NCI-H345 treated with DMSO at 0.1 percent for 48 hours (cell line): ENCODE measurements around the gene CTR9.

Source experiments
- DNase-seq: peaks from one replicate; lab custom pipeline; 2025; ENCODE audit not compliant: unreplicated experiment; lab: John Stamatoyannopoulos, UW

Gene CTR9

GRCh38 chr11:10779086-10779485, 28.0 kb downstream of the CTR9 start:
- DNase-seq = no peak

DNA sequence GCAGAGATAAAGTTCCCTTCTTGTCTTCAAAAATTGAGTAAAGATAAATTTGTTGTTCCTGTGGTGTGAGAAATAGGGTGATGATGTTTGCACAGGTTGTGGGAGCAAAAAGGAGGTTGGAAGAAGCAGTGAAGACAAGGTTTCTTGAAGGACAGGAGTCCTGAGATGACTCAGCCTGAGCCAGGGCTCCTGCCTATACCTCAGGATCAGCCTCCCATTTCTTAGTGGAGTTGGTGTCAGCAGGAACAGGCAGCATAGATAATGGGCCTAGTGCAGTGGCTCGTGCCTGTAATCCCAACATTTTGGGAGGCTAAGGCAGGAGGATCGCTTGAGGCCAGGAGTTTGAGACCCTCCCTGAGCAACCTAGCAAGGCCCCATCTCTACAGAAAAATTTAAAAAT, 29.0 kb downstream of the CTR9 start:
- DNase-seq = no peak

GRCh38 chr11:10784232-10785145, 33.4 kb downstream of the CTR9 start:
- peak; percentile 43 for DNase-seq

DNA sequence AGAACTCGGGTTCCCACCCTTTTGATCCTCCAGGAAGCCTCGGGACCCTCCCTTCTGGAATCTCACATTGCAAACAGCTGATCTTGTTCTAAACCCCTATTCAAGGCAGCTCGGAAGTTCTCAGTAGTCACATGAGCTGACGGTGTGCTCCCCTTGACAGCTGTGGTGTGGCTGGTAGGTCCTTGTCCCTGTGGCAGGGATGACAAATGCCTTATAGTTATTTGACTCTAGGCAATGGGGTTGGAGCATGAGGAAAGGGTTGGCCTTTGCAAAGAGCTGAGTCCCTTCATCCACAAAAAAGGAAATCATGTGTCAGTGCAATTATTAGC, 34.1 kb downstream of the CTR9 start:
- DNase-seq = no peak

- DNase-seq = no peak
Observed at GRCh38 chr11:10786451-10786850, 35.4 kb downstream of the CTR9 start.

DNA sequence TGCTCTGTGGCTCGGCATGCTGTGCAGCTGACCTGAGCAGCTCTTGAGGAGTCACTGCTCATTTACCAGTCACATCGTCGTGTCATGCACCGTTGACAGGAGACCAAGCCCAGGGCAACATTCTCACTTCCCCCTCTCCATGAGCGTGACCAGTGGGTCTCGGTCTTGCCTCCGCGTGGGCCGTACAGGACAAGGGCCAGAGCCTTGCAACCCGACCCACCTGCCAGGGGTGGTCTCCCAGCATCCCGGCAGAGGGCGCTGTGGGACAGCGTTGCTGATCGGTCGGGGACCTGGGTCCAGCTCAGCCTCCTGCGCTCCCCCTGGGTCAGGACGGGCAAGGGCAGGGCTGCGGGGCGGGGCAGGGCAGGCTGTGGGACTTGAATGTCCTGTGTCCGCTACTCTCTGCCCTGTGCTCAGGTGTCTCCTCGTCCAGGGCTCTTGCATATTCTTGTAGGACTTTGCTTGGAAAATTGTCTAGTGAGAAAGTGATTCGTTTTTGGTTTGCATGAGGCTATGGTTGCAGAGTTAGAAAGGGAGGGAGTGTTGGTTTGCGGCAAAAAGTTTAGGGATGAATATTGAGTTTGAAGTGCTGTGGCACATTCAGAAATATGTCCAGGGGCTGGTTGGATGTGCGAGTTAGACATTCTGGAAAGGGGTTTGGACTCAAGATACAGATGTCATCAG, 41.5 kb downstream of the CTR9 start:
- DNase-seq = peak; percentile 46

DNA sequence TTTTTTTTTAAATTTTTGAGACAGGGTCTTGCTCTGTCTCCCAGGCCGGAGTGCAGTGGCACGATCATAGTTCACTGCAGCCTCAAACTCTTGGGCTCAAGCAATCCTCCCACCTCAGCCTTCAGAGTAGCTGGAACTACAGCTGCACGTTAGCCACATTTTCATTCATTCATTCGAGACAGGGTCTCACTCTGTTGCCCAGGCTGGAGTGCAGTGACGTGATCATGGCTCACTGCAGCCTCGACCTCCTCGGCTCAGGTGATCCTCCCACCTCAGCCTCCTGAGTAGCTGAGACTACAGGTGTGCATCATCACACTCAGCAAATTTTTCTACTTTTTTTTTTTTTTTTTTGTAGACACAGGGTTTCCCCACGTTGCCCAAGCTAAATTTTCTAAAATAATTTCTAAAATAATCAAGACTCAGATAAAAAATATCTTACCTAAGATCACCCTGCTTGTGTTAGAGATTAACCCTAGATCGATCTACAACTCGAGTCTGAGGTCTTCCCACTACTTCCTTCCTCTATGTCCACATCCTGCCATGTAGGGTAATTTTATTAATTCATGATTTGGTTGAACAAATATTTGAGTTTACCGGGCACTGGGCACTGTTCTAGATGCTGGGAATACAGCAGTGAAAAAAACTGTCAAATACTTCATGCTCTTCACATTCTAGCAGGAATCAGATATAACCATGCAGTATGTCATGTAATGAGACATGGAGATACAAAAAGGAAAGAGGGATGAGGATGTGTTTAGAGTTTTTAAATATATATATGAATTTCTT, 42.6 kb downstream of the CTR9 start:
- no peak for DNase-seq

GRCh38 chr11:10796191-10796590, 45.1 kb downstream of the CTR9 start:
- DNase-seq = no peak

DNA sequence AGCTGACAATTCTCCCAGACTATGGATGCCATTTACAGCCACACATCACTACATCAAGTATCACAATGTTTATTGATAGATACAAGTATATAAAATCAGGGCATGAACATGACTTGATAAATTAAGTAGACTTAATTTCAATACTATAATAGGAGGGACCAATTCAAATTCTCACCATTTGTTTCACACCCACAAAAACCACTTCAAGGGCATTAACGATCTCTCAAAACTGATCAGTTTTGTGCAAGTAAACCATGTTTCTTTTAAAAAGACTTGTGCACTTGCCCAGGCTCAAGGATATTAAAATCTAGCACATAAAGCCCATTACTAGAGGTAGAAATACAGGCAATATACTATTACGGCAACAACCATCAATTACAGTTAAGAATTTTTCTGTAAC, 46.0 kb downstream of the CTR9 start:
- DNase-seq = no peak

DNA sequence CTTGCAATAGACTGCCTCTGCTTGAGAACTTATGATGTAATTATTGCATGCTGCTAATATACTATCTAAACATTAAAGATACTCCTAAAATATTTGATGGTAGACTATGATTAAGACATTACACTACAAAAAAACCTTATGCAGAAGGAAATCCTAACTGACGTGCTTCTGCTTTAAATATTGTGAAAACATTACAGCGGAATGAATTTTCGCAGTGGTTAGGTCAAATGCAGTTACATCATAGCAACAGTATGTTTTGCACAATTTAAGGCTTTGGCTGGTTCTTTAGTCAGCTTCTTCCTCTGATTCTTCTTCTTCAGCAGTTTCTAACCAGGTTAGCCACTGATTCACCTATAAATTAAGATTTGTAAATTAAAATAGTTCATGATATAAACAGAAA, 46.5 kb downstream of the CTR9 start:
- DNase-seq = no peak

GRCh38 chr11:10798330-10798928, 47.4 kb downstream of the CTR9 start:
- DNase-seq = no peak

DNA sequence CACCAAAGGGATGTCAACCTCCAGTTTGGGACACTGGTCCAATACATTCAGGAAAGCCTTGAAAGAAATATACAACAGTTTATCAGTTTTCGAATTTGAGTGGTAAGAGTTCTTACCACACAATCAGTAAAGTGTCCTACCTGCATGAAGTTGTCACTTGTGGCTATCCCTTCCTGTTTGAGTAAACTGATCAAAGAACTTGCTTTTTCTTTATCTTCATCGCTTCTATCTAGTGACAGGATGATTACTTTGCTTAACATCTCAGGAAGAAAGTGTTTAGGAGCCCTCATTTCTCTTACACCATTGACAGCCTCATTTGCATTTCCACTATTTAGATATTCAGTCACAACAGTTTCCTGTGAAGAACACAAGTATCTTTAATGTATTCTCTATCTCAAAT, 49.2 kb downstream of the CTR9 start:
- no peak for DNase-seq

DNA sequence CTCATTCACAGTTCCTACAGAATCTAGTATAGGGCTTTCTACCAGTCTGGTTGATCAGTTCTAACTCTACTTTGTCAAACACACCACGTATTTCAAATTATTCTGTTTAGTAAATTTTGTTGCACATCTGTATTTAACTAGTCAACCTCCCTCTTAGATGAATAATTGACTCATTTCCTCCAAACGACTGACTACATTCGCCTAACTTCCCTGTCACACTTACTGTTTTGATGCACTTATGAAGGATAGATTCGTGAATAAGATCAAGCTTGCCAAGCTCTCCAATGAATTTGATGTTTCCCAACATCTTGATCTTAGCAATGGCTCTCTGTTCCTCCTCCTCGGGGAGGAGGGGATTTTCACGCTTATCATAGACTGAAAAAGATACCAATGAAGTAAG, 52.6 kb downstream of the CTR9 start:
- no peak for DNase-seq

- DNase-seq = no peak
Observed at GRCh38 chr11:10805741-10806140, 54.7 kb downstream of the CTR9 start.

DNA sequence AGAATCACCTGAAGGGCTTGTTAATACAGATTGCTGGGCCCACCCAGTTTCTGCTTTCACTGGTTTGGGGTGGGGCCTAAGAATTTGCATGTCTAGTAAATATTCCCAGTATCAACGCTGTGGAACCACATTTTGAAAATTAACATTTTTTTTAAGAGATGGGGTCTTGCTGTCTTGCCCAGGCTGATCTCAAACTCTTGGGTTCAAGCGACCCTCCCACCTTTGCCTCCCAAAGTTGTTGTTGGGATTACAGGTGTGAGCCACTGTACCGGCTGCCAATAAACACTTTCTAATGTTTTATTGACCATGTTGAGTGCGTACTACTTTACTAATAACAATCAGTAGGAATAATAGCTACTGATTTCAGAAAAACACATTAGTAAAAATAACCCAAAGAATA, 55.2 kb downstream of the CTR9 start:
- no peak for DNase-seq

DNA sequence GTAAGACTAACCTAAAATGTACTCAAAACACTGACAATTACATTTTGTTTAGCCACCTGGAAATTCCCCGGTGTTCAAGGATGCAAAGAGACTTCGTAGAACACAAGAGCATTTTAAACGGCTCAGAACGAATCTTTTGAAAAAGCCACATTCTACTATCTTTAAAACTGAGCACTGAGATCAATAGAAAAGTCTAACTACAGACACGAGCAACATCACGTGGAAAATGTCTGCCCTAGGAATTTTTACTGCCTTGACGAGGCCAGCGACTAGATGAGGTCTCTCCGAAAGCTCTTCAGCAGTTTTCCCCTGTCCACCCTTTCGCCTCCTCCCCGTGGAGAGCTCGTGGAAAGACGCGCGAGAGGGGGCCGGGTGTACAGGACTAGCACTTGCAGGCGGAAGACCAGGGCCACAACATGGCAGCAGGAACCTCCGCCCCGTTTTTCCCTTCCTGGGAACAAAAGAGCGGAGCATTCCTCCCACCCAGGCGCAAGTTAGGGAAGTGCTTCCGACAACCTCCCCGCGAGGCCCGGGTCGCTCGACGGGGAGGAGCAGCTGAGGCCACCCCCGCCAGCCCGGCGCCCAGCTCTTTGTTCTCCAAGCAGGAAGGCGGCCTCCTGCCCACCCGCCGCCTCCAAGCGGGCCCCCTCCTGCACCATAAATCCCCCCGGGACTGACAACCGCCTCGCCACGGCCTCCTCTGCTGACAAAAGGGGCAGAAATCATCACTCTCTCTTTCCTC, 56.6 kb downstream of the CTR9 start:
- DNase-seq = peak; percentile 11

DNA sequence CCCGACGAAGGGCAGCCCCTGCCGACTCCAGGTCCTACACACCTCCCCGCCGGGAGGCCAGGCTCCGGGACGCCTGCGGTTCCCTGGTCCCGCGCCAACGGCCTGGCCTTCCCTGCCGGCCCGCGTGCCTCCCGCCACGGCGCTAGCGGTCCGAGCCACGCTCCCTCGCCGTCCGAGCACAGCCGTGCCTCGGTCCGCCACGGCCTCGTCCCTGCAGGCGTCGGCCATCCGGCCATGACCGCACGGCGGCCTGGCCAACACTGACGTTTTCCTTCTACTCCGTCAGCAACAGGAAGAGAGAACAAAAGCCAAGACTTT, 57.1 kb downstream of the CTR9 start:
- no peak for DNase-seq

DNA sequence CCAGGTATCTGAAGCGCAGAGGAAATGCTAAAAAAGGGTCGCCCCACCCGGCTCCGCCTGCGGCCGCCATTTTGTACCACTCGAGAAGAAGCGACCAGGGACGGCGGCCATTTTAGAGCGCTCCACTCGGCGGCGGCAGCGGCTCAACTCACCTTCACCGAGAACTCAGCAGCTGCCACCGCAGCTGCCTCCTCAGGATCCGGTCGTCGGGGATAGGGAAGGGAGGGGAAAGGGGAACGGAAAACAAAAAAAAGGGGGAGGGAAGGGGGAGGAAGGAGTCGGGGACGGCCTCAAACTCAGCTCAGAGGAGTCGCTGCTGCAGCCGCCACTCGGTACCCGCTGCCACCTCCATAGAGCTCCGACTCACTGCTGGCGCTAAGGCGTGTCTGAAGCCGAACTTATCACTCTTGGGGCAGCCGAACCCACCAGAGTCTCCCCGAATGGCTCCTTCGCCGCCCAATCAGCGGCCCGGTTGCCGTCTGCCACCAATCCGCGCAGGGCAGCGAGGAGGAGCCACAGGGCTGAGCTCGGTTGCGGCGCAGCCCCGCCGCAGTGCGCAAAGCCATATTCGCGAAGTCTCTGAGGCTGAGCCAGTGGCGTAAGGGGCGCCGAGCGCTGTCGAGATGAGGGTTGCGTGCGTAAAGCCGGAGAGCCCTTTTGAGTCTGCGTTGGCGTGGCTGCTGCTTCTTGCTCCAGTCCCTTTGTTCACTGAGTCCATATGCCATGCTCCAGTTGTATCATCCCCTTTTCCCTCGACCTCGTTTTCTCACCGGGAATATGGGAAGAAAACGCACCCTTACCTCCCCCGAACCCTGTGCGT, 57.7 kb downstream of the CTR9 start, which contains the start of gene EIF4G2:
EIF4G2 (minus strand) TSS at position 374 of the 820 bp plus-strand sequence.
- DNase-seq = peak; percentile 96

DNA sequence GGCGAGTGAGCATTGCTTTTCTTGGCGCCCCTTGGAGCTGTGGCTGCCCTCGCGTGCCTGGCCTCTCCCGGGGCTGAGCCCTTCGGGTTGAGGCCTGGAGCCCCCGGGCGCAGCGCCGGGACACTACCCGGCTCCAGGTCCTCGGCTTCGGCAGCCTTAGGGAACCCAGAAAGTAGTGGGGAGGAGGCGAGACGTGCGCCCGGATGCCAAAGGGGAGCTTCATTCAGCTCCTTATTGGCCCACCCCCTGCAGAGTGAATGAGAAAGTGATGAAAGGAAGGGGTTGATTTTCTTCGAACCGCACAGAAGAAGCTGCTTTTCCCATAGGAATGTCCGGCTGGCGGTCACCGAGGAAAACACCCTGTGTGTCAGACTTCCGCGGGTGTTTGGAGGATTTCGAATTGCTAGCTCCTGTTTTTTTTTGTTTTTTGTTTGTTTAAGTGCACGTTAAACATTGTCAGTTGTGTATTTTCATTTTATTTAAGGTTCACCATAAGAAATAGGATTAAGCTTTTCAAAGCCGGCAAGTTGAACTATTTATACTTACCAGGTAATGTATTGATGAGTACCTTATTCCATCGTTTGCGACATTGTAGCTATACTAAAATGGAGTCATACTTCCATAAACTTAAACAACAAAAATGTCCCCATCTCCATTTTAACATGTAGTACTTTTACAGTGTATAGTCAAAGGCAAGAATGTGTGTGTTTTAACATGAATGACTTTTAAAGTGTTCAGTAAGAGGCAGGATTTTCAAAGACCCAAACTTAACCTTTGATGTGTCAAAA, 58.5 kb downstream of the CTR9 start:
- peak; percentile 31 for DNase-seq
